ENCODE results near the gene DPH3.

DNA sequence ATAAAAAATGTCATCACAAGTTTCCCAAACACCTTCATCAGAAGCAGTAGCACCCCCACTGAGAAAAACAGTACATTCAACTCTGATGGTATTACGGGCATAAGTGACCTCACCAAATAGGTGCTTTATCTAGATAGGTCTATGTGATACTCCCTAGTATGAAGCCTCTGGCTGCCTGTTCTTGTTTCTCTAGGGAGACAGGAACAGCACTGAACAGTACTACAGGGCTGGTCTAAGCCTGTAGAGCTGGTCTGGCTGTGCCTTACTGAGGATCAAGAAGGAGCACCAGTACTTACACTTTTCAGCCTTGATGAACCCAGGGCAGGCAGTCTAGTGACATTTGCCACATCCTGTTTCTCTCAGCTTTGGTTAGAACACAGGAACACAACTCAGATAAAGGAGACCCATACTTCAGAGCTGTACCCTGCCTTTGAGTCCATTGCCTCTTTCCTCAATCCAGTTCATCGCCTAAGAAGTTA, 36.2 kb upstream of the DPH3 start:
- TF ChIP-seq, protein P1, sequence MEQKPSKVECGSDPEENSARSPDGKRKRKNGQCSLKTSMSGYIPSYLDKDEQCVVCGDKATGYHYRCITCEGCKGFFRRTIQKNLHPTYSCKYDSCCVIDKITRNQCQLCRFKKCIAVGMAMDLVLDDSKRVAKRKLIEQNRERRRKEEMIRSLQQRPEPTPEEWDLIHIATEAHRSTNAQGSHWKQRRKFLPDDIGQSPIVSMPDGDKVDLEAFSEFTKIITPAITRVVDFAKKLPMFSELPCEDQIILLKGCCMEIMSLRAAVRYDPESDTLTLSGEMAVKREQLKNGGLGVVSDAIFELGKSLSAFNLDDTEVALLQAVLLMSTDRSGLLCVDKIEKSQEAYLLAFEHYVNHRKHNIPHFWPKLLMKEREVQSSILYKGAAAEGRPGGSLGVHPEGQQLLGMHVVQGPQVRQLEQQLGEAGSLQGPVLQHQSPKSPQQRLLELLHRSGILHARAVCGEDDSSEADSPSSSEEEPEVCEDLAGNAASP (IDR thresholded peaks at IDR 0.05) = no peak
- TF ChIP-seq, protein P2, sequence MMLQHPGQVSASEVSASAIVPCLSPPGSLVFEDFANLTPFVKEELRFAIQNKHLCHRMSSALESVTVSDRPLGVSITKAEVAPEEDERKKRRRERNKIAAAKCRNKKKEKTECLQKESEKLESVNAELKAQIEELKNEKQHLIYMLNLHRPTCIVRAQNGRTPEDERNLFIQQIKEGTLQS (IDR thresholded peaks at IDR 0.05) = no peak
- TF ChIP-seq, protein P2 (CRISPR knock-in tag; conservative IDR thresholded peaks at IDR 0.05) = no peak

All from K562 (cell line).